Liver (tissue), 3 donors: Measurements from ENCODE around the gene ZNF778.

Experiments used
- ATF3 ChIP-seq: IDR thresholded peaks from 2 replicates; pipeline ENCODE4 v1.6.1; 2016; ENCODE audit warnings: antibody characterized with exemption
- CTCF ChIP-seq: fragments of 150-350 bp; IDR thresholded peaks from 2 replicates; pipeline ENCODE4 v1.5.1; 2017; ENCODE audit warnings: improper control_type of control experiment, low read depth, low read length; ENCODE audit not compliant: missing input control
- EGR1 ChIP-seq, 2 donors: IDR thresholded peaks; 2 replicates each; pipeline ENCODE4 v1.6.1; 2016 to 2018; ENCODE audit warnings: antibody characterized with exemption in 2 of 2, low read depth in 2 of 2
- FOXA1 ChIP-seq: IDR thresholded peaks from 2 replicates; pipeline ENCODE4 v1.6.1; 2016; ENCODE audit warnings: antibody characterized with exemption
- HNF4G ChIP-seq: IDR thresholded peaks from 2 replicates; pipeline ENCODE4 v1.6.1; 2016; ENCODE audit warnings: antibody characterized with exemption
- JUND ChIP-seq, 2 donors: IDR thresholded peaks; 2 replicates each; pipeline ENCODE4 v1.6.1; 2016; ENCODE audit warnings: antibody characterized with exemption in 2 of 2
- MAX ChIP-seq: IDR thresholded peaks from 2 replicates; pipeline ENCODE4 v1.6.1; 2016; ENCODE audit warnings: antibody characterized with exemption
- RAD21 ChIP-seq, 2 donors: IDR thresholded peaks; 2 replicates each; pipeline ENCODE4 v1.6.1; 2016; ENCODE audit warnings: antibody characterized with exemption in 2 of 2, mild to moderate bottlenecking in 2 of 2
- RXRA ChIP-seq, 2 donors: IDR thresholded peaks; 2 replicates each; pipeline ENCODE4 v1.6.1; 2017 to 2018; ENCODE audit warnings: antibody characterized with exemption in 2 of 2, mild to moderate bottlenecking in 1 of 2
- SP1 ChIP-seq: IDR thresholded peaks from 2 replicates; pipeline ENCODE4 v1.6.1; 2018; ENCODE audit warnings: antibody characterized with exemption, mild to moderate bottlenecking
- TAF1 ChIP-seq: conservative IDR thresholded peaks from 2 replicates; pipeline ENCODE4 v1.6.1; 2016; ENCODE audit warnings: antibody characterized with exemption, mild to moderate bottlenecking
- ZBTB33 ChIP-seq: IDR thresholded peaks from 2 replicates; pipeline ENCODE4 v1.6.1; 2016; ENCODE audit warnings: antibody characterized with exemption
- donor health status: healthy.
- donor health status: healthy.

- TF ChIP-seq FOXA1 (no peak), CTCF (no peak), ATF3 (no peak), MAX (no peak), SP1 (no peak), EGR1 (IDR thresholded peaks at IDR 0.05; ENCODE audit: low read depth in 2 of 2) (no peak), RXRA (IDR thresholded peaks at IDR 0.05) (no peak), RAD21 (IDR thresholded peaks at IDR 0.05) (no peak), HNF4G (no peak), JUND (IDR thresholded peaks at IDR 0.05) (no peak), ZBTB33 (no peak), TAF1 (no peak)
Observed at GRCh38 chr16:89233678-89234490, 16.4 kb downstream of the ZNF778 start.
